HCT116 (cell line): ENCODE measurements around the gene SMIM5. TPM values are rescaled to one million over a fixed set of nuclear protein-coding genes. Genes with fewer than 3 reads are reported as not detected.

ENCODE experiments used
- ATAC-seq: fragments of 200-7000 bp; cut with Tn5 transposase; 2 replicates; pipeline ENCODE4 v1.9.1; 2020; ENCODE audit warnings: mild to moderate bottlenecking, moderate library complexity
- BruUV-seq: library from RNA; stranded (reverse); fragments of 400-500 nt; replicated peaks from 2 replicates; lab custom pipeline; 2021; lab: Mats Ljungman, UMichigan
- CTCF ChIA-PET: fragments of 300-600 bp; sonication (Branson Sonifier 250); formaldehyde crosslinking; loops from one replicate; lab custom pipeline; 2021; ENCODE audit warnings: antibody characterized with exemption; lab: Charles Lee
- POLR2A ChIA-PET: fragments of 300-600, 350-600 bp; sonication (Branson Sonifier 250); formaldehyde crosslinking; loops from one replicate; lab custom pipeline; 2021; ENCODE audit warnings: antibody characterized with exemption; lab: Charles Lee
- RAD21 ChIA-PET, 2 experiments: fragments of 300-600 bp; sonication (Branson Sonifier 250); formaldehyde crosslinking; loops; one replicate each; lab custom pipeline; 2023; ENCODE audit warnings: low total read pairs in 2 of 2; ENCODE audit not compliant: uncharacterized antibody in 2 of 2, unreplicated experiment in 2 of 2, low non-redundant PET in 1 of 2; lab: Charles Lee
- DNase-seq: peaks from one replicate; pipeline ENCODE4 v3.0.0-alpha.2; 2010; ENCODE audit warnings: low read depth, low spot score
- H2AFZ ChIP-seq: fragments of 200-600 bp; shearing (Covaris generic), sonication (generic); 2 replicates; pipeline ENCODE4 v1.6.1; 2017; ENCODE audit warnings: low read depth, mixed run types, mixed read lengths, antibody characterized with exemption, low read length; ENCODE audit not compliant: poor library complexity, severe bottlenecking
- H3K27ac ChIP-seq: 2 replicates; pipeline ENCODE4 v1.5.1; 2012; ENCODE audit warnings: low read depth, low read length
- H3K27me3 ChIP-seq: fragments of 200-600 bp; sonication (generic); 2 replicates; pipeline ENCODE4 v1.6.1; 2016; ENCODE audit warnings: mixed run types, low read length, mixed read lengths; ENCODE audit not compliant: insufficient read depth
- H3K36me3 ChIP-seq, 2 experiments: fragments of 200-500 bp in 1 of 2; fragments of 200-600 bp in 1 of 2; sonication (Bioruptor generic) in 1 of 2; sonication (generic) in 1 of 2; 2 replicates each; pipeline versions ENCODE4 v1.5.1 to v1.6.1; 2014 to 2016; ENCODE audit warnings: low read length in 2 of 2, inconsistent platforms in 1 of 2, mixed read lengths in 1 of 2, mixed run types in 1 of 2; ENCODE audit not compliant: insufficient read depth in 2 of 2, control insufficient read depth in 1 of 2
- H3K4me1 ChIP-seq, 2 experiments: fragments of 200-600 bp in 1 of 2; sonication (generic) in 1 of 2; 2 replicates each; pipeline versions ENCODE4 v1.5.1 to v1.6.1; 2012 to 2017; ENCODE audit warnings: low read length in 2 of 2, inconsistent platforms in 1 of 2, mild to moderate bottlenecking in 1 of 2, mixed read lengths in 1 of 2, mixed run types in 1 of 2, moderate library complexity in 1 of 2; ENCODE audit not compliant: insufficient read depth in 2 of 2, control insufficient read depth in 1 of 2
- H3K4me2 ChIP-seq: fragments of 200-600 bp; sonication (generic); 2 replicates; pipeline ENCODE4 v1.6.1; 2017; ENCODE audit warnings: mixed run types, low read length, mixed read lengths
- H3K4me3 ChIP-seq, 2 experiments: fragments of 200-600 bp in 1 of 2; sonication (generic) in 1 of 2; replicated peaks in 1 of 2; 2 replicates each; pipeline ENCODE4 v1.5.1; 2011 to 2016; ENCODE audit warnings: low read length in 2 of 2, control low read depth in 1 of 2, low read depth in 1 of 2, mild to moderate bottlenecking in 1 of 2, mixed read lengths in 1 of 2, mixed run types in 1 of 2
- H3K79me2 ChIP-seq: fragments of 200-600 bp; sonication (generic); 2 replicates; pipeline ENCODE4 v1.6.1; 2017; ENCODE audit warnings: mild to moderate bottlenecking, mixed run types, low read length, moderate library complexity, mixed read lengths; ENCODE audit not compliant: insufficient read depth
- H3K9ac ChIP-seq: fragments of 200-600 bp; sonication (generic); 2 replicates; pipeline ENCODE4 v1.6.1; 2016; ENCODE audit warnings: low read length, mixed read lengths
- H3K9me2 ChIP-seq: fragments of 200-600 bp; sonication (generic), shearing (Covaris generic); 2 replicates; pipeline ENCODE4 v1.6.1; 2017; ENCODE audit warnings: mixed run types, mild to moderate bottlenecking, moderate library complexity; ENCODE audit not compliant: insufficient read depth
- H3K9me3 ChIP-seq, 2 experiments: fragments of 200-500 bp in 1 of 2; fragments of 200-600 bp in 1 of 2; sonication (Bioruptor generic) in 1 of 2; sonication (generic) in 1 of 2; 2 replicates each; pipeline ENCODE4 v1.6.1; 2014 to 2017; ENCODE audit warnings: low read length in 2 of 2, mixed read lengths in 2 of 2, inconsistent platforms in 1 of 2, low read depth in 1 of 2, mild to moderate bottlenecking in 1 of 2, mixed run types in 1 of 2, moderate library complexity in 1 of 2; ENCODE audit not compliant: control insufficient read depth in 1 of 2, insufficient read depth in 1 of 2
- H4K20me1 ChIP-seq: fragments of 200-600 bp; sonication (generic), shearing (Covaris generic); 2 replicates; pipeline ENCODE4 v1.6.1; 2017; ENCODE audit warnings: mixed run types, mild to moderate bottlenecking, moderate library complexity; ENCODE audit not compliant: insufficient read depth
- CEBPB ChIP-seq: IDR thresholded peaks from 2 replicates; pipeline ENCODE4 v1.6.1; 2012; ENCODE audit warnings: low read depth
- CTCF ChIP-seq, 3 experiments: fragments of 200-600 bp in 1 of 3; sonication (generic) in 1 of 3; IDR thresholded peaks in 2 of 3; conservative IDR thresholded peaks in 1 of 3; 2 replicates each; pipeline ENCODE4 v1.5.1; 2012 to 2017; ENCODE audit warnings: low read depth in 2 of 3, low read length in 2 of 3, antibody characterized with exemption in 1 of 3, borderline replicate concordance in 1 of 3, control low read depth in 1 of 3, mild to moderate bottlenecking in 1 of 3, mixed read lengths in 1 of 3, mixed run types in 1 of 3, moderate library complexity in 1 of 3; ENCODE audit not compliant: insufficient read depth in 1 of 3
- ELF1 ChIP-seq: IDR thresholded peaks from 2 replicates; pipeline ENCODE4 v1.6.1; 2012; ENCODE audit warnings: low read depth, borderline replicate concordance
- EZH2phosphoT487 ChIP-seq: fragments of 200-600 bp; IDR thresholded peaks from 2 replicates; pipeline ENCODE4 v1.6.1; 2018; ENCODE audit warnings: antibody characterized with exemption, borderline replicate concordance
- JUND ChIP-seq: IDR thresholded peaks from 2 replicates; pipeline ENCODE4 v1.6.1; 2012
- MAX ChIP-seq: IDR thresholded peaks from 2 replicates; pipeline ENCODE4 v1.6.1; 2012
- POLR2A ChIP-seq: IDR thresholded peaks from 2 replicates; pipeline ENCODE4 v1.7.0; 2011; ENCODE audit warnings: borderline replicate concordance; ENCODE audit not compliant: insufficient read depth, insufficient read length; ENCODE audit errors: extremely low read depth
- POLR2AphosphoS5 ChIP-seq: IDR thresholded peaks from 2 replicates; pipeline ENCODE4 v1.6.1; 2011; ENCODE audit warnings: mild to moderate bottlenecking, low read depth, low read length, moderate library complexity
- SP1 ChIP-seq: IDR thresholded peaks from 2 replicates; pipeline ENCODE4 v1.6.1; 2012; ENCODE audit warnings: low read depth
- TCF7L2 ChIP-seq: IDR thresholded peaks from 2 replicates; pipeline ENCODE4 v1.7.0; 2011; ENCODE audit warnings: borderline replicate concordance, inconsistent platforms; ENCODE audit not compliant: insufficient read depth, insufficient read length; ENCODE audit errors: extremely low read depth
- ZFX ChIP-seq: fragments of 450-650 bp; IDR thresholded peaks from 2 replicates; pipeline ENCODE4 v1.6.1; 2017
- intact Hi-C: fragments of 100-400 bp; cut with micrococcal nuclease; formaldehyde crosslinking; loops from 2 replicates; pipeline ENCODE4 v1.10.0; 2022
- total RNA-seq: library from RNA; stranded (reverse); gene quantifications from one replicate; pipeline ENCODE4 v1.2.1, GENCODE V29; 2021; ENCODE audit not compliant: unreplicated experiment
- TF ChIP-seq, protein P1 (sequence below): IDR thresholded peaks from 2 replicates; pipeline ENCODE4 v1.6.1; 2012
- TF ChIP-seq, protein P2 (sequence below): IDR thresholded peaks from 2 replicates; pipeline ENCODE4 v1.6.1; 2011; ENCODE audit warnings: mild to moderate bottlenecking, low read length, moderate library complexity; ENCODE audit not compliant: insufficient replicate concordance; ENCODE audit errors: extremely low read depth

Gene SMIM5
- total RNA-seq, 1 experiment from 2014 or later, result 0.12 TPM

- Histone ChIP-seq H2AFZ (no peak overlapping the region), H3K9ac (no peak overlapping the region), H3K27ac (no peak overlapping the region), H3K4me2 (no peak overlapping the region), H3K9me2 (no peaks in the 10 kb centered on the region), H3K27me3 (no peaks in the 10 kb centered on the region), H3K4me1 (peaks cover 22 to 60% of the 10 kb centered on the region in 2 experiments), H3K4me3 (no peak overlapping the region), H3K36me3 (no peaks in the 10 kb centered on the region), H4K20me1 (no peaks in the 10 kb centered on the region), H3K9me3 (no peaks in the 10 kb centered on the region), H3K79me2 (no peaks in the 10 kb centered on the region)
- ChIA-PET POLR2A (interaction anchor here (0.6 kb wide), 1 partner anchor 250 kb away, joined by 3 read pairs; the partner anchor contains the start of gene WBP2), RAD21 (no interaction called here), CTCF (interaction anchor here (0.6 to 2.9 kb wide), 2 partner anchors 27 to 1860 kb away, joined by 3 to 14 read pairs; partner anchors contain the start of gene SMIM5)
- TF ChIP-seq CTCF (IDR thresholded peaks at IDR 0.05 in 2 of 3, conservative IDR thresholded peaks at IDR 0.05 in 1 of 3; ENCODE audit: borderline replicate concordance in 1 of 3, insufficient read depth in 1 of 3, low read depth in 2 of 3, low read length in 2 of 3) (no peak), EZH2phosphoT487 (no peak), TCF7L2 (no peak), SP1 (no peak), POLR2A (no peak), POLR2AphosphoS5 (no peak), ELF1 (no peak), JUND (no peak), CEBPB (no peak), ZFX (no peak), MAX (no peak)
- TF ChIP-seq, protein P1, sequence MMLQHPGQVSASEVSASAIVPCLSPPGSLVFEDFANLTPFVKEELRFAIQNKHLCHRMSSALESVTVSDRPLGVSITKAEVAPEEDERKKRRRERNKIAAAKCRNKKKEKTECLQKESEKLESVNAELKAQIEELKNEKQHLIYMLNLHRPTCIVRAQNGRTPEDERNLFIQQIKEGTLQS, result no peak
- TF ChIP-seq, protein P2, sequence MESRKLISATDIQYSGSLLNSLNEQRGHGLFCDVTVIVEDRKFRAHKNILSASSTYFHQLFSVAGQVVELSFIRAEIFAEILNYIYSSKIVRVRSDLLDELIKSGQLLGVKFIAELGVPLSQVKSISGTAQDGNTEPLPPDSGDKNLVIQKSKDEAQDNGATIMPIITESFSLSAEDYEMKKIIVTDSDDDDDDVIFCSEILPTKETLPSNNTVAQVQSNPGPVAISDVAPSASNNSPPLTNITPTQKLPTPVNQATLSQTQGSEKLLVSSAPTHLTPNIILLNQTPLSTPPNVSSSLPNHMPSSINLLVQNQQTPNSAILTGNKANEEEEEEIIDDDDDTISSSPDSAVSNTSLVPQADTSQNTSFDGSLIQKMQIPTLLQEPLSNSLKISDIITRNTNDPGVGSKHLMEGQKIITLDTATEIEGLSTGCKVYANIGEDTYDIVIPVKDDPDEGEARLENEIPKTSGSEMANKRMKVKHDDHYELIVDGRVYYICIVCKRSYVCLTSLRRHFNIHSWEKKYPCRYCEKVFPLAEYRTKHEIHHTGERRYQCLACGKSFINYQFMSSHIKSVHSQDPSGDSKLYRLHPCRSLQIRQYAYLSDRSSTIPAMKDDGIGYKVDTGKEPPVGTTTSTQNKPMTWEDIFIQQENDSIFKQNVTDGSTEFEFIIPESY, result no peak
- no peak for ATAC-seq
- no peak for DNase-seq
- BruUV-seq, result no TSS peak
- intact Hi-C loops, result no loop called here
These were observed 27.4 kb upstream of the SMIM5 start for GRCh38 chr17:75605790-75606189.
